HCT116 (cell line): Measurements from ENCODE around the gene CD33.

ENCODE experiments used
- ELF1 ChIP-seq: IDR thresholded peaks from 2 replicates; pipeline ENCODE4 v1.6.1; 2012; ENCODE audit warnings: low read depth, borderline replicate concordance
- EZH2 ChIP-seq: fragments of 200-600 bp; sonication (generic); IDR thresholded peaks from 2 replicates; pipeline ENCODE4 v1.6.1; 2017; ENCODE audit warnings: antibody characterized with exemption, mixed run types
- EZH2phosphoT487 ChIP-seq: fragments of 200-600 bp; IDR thresholded peaks from 2 replicates; pipeline ENCODE4 v1.6.1; 2018; ENCODE audit warnings: antibody characterized with exemption, borderline replicate concordance
- POLR2A ChIP-seq: IDR thresholded peaks from 2 replicates; pipeline ENCODE4 v1.7.0; 2011; ENCODE audit warnings: borderline replicate concordance; ENCODE audit not compliant: insufficient read depth, insufficient read length; ENCODE audit errors: extremely low read depth
- POLR2AphosphoS5 ChIP-seq: IDR thresholded peaks from 2 replicates; pipeline ENCODE4 v1.6.1; 2011; ENCODE audit warnings: mild to moderate bottlenecking, low read depth, low read length, moderate library complexity
- RAD21 ChIP-seq: IDR thresholded peaks from 2 replicates; pipeline ENCODE4 v1.6.1; 2012; ENCODE audit warnings: low read depth, mild to moderate bottlenecking
- SP1 ChIP-seq: IDR thresholded peaks from 2 replicates; pipeline ENCODE4 v1.6.1; 2012; ENCODE audit warnings: low read depth
- YY1 ChIP-seq: IDR thresholded peaks from 2 replicates; pipeline ENCODE4 v1.6.1; 2011; ENCODE audit warnings: low read length, low read depth, moderate library complexity, mild to moderate bottlenecking; ENCODE audit not compliant: insufficient replicate concordance; ENCODE audit errors: extremely low read depth
- ZFX ChIP-seq: fragments of 450-650 bp; IDR thresholded peaks from 2 replicates; pipeline ENCODE4 v1.6.1; 2017
- TF ChIP-seq, protein P1 (sequence below), 3 experiments: fragments of 200-600 bp in 1 of 3; sonication (generic) in 1 of 3; IDR thresholded peaks in 2 of 3; conservative IDR thresholded peaks in 1 of 3; 2 replicates each; pipeline ENCODE4 v1.5.1; 2012 to 2017; ENCODE audit warnings: low read depth in 2 of 3, low read length in 2 of 3, antibody characterized with exemption in 1 of 3, borderline replicate concordance in 1 of 3, control low read depth in 1 of 3, mild to moderate bottlenecking in 1 of 3, mixed read lengths in 1 of 3, mixed run types in 1 of 3, moderate library complexity in 1 of 3; ENCODE audit not compliant: insufficient read depth in 1 of 3
- TF ChIP-seq, protein P2 (sequence below): IDR thresholded peaks from 2 replicates; pipeline ENCODE4 v1.6.1; 2012
- TF ChIP-seq, protein P3 (sequence below): IDR thresholded peaks from 2 replicates; pipeline ENCODE4 v1.6.1; 2012
- TF ChIP-seq, protein P4 (sequence below): IDR thresholded peaks from 2 replicates; pipeline ENCODE4 v1.6.1; 2012; ENCODE audit warnings: low read depth

DNA sequence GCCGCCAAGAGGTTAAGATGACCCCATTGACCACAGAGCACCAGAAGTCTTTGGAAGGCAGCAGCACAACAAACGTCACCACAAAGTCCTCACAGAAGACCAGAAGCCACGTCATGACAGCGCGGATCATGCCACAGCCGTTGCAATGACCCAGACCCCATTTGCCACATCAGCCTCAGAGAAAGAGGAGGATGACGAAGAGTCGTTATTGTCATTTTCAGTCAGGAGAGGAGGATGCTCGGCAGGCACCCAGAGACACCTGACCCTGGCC is 29.6 kb upstream of the CD33 start:
- TF ChIP-seq POLR2A = no peak
- TF ChIP-seq, protein P1, sequence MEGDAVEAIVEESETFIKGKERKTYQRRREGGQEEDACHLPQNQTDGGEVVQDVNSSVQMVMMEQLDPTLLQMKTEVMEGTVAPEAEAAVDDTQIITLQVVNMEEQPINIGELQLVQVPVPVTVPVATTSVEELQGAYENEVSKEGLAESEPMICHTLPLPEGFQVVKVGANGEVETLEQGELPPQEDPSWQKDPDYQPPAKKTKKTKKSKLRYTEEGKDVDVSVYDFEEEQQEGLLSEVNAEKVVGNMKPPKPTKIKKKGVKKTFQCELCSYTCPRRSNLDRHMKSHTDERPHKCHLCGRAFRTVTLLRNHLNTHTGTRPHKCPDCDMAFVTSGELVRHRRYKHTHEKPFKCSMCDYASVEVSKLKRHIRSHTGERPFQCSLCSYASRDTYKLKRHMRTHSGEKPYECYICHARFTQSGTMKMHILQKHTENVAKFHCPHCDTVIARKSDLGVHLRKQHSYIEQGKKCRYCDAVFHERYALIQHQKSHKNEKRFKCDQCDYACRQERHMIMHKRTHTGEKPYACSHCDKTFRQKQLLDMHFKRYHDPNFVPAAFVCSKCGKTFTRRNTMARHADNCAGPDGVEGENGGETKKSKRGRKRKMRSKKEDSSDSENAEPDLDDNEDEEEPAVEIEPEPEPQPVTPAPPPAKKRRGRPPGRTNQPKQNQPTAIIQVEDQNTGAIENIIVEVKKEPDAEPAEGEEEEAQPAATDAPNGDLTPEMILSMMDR (IDR thresholded peaks at IDR 0.05 in 2 of 3, conservative IDR thresholded peaks at IDR 0.05 in 1 of 3; ENCODE audit: borderline replicate concordance in 1 of 3, insufficient read depth in 1 of 3, low read depth in 2 of 3, low read length in 2 of 3) = no peak
- TF ChIP-seq ELF1 = no peak
- TF ChIP-seq POLR2AphosphoS5 = no peak
- no peak for TF ChIP-seq RAD21
- no peak for TF ChIP-seq YY1
- no peak for TF ChIP-seq EZH2phosphoT487
- TF ChIP-seq, protein P2, sequence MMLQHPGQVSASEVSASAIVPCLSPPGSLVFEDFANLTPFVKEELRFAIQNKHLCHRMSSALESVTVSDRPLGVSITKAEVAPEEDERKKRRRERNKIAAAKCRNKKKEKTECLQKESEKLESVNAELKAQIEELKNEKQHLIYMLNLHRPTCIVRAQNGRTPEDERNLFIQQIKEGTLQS = no peak
- TF ChIP-seq SP1 = no peak
- TF ChIP-seq EZH2 = no peak
- TF ChIP-seq ZFX = no peak
- TF ChIP-seq, protein P3, sequence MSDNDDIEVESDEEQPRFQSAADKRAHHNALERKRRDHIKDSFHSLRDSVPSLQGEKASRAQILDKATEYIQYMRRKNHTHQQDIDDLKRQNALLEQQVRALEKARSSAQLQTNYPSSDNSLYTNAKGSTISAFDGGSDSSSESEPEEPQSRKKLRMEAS = no peak
- TF ChIP-seq, protein P4, sequence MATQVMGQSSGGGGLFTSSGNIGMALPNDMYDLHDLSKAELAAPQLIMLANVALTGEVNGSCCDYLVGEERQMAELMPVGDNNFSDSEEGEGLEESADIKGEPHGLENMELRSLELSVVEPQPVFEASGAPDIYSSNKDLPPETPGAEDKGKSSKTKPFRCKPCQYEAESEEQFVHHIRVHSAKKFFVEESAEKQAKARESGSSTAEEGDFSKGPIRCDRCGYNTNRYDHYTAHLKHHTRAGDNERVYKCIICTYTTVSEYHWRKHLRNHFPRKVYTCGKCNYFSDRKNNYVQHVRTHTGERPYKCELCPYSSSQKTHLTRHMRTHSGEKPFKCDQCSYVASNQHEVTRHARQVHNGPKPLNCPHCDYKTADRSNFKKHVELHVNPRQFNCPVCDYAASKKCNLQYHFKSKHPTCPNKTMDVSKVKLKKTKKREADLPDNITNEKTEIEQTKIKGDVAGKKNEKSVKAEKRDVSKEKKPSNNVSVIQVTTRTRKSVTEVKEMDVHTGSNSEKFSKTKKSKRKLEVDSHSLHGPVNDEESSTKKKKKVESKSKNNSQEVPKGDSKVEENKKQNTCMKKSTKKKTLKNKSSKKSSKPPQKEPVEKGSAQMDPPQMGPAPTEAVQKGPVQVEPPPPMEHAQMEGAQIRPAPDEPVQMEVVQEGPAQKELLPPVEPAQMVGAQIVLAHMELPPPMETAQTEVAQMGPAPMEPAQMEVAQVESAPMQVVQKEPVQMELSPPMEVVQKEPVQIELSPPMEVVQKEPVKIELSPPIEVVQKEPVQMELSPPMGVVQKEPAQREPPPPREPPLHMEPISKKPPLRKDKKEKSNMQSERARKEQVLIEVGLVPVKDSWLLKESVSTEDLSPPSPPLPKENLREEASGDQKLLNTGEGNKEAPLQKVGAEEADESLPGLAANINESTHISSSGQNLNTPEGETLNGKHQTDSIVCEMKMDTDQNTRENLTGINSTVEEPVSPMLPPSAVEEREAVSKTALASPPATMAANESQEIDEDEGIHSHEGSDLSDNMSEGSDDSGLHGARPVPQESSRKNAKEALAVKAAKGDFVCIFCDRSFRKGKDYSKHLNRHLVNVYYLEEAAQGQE = no peak
